Cardiac fibroblast (primary cell): ENCODE measurements around the gene DDX18.
"Not testable (repeated sequence)": the region's sequence is repeated elsewhere in the genome, so short reads cannot be mapped to it uniquely, and the experiment has no call there.

ENCODE experiments used
- DNase-seq, 2 donors: peaks; one replicate each; pipeline versions ENCODE4 v3.0.0 to v3.0.0-alpha.2; 2010; ENCODE audit warnings: low read depth in 2 of 2
- H3K4me3 ChIP-seq, 2 donors: replicated peaks in 1 of 2; 1 replicate in 1 of 2; 2 replicates in 1 of 2; pipeline ENCODE4 v1.5.1; 2011; ENCODE audit warnings: low read depth in 2 of 2, low read length in 2 of 2, mild to moderate bottlenecking in 2 of 2, moderate library complexity in 1 of 2
- TF ChIP-seq, protein P1 (sequence below): IDR thresholded peaks from one replicate; pipeline ENCODE4 v1.5.1; 2011; ENCODE audit warnings: low read depth, mild to moderate bottlenecking, low read length, inconsistent platforms

DDX18 gene

DNA sequence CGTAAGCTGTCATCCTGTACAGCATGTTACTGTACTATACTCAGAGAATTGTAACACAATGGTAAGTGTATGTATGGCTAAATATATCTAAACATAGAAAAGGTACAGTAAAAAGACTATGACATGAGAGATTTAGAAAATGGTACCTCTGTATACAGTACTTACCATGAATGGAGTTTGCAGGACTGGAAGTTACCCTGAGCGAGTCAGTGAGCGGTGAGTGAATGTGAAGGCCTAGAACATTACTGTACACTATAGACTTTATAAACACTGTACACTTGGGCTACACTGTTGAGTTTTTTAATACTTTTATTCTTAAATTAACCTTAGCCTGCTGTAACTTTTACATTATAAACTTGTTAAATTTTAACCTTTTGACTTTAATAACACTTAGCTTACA is 1.5 kb downstream of the DDX18 start:
- H3K4me3 ChIP-seq: peak overlapping the region in 1 of 2 donors; percentile 92
- peak; percentile 4 to 24 for DNase-seq
- TF ChIP-seq, protein P1, sequence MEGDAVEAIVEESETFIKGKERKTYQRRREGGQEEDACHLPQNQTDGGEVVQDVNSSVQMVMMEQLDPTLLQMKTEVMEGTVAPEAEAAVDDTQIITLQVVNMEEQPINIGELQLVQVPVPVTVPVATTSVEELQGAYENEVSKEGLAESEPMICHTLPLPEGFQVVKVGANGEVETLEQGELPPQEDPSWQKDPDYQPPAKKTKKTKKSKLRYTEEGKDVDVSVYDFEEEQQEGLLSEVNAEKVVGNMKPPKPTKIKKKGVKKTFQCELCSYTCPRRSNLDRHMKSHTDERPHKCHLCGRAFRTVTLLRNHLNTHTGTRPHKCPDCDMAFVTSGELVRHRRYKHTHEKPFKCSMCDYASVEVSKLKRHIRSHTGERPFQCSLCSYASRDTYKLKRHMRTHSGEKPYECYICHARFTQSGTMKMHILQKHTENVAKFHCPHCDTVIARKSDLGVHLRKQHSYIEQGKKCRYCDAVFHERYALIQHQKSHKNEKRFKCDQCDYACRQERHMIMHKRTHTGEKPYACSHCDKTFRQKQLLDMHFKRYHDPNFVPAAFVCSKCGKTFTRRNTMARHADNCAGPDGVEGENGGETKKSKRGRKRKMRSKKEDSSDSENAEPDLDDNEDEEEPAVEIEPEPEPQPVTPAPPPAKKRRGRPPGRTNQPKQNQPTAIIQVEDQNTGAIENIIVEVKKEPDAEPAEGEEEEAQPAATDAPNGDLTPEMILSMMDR: no peak

DNA sequence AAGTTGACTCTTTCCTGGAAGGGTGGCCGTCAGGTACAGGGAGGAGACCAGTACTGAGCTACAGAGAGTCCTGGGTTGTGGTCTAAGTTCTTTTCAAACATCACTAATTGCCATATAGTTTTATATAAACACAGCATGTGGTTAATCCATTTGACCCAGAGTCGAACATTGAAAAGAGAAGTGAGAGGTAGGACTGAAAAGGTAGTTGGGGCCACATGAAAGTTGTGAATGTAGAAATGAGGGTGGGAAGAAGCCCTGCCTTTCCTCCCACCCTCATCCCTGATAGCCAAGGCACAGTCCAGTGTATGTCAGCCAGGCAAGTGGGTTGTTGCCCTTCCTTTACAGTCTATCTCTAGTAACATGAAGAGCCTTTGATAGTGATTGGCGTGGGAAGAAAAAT is 4.4 kb downstream of the DDX18 start:
- no peak overlapping the region for H3K4me3 ChIP-seq
- DNase-seq: no peak
- TF ChIP-seq, protein P1: no peak

DNA sequence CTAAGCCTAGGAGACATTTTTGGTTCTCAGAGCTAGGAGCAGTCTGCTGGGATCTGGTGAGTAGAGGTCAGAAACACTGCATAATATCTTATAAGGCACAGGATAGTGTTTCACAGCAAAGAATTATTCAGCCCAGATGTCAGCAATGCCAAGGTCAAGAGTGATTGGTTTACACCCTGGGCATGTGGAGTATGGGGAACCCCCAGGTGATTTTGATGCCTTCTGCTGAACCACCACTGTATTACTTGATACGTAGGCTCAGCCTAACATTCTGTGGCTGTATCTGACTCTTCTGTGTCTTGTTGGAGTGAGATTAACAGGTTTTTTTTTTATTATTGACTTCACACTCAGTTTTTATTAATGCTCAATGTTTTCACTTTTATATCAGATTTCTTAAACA is 6.0 kb downstream of the DDX18 start:
- no peak overlapping the region for H3K4me3 ChIP-seq
- no peak for DNase-seq
- TF ChIP-seq, protein P1: no peak

DNA sequence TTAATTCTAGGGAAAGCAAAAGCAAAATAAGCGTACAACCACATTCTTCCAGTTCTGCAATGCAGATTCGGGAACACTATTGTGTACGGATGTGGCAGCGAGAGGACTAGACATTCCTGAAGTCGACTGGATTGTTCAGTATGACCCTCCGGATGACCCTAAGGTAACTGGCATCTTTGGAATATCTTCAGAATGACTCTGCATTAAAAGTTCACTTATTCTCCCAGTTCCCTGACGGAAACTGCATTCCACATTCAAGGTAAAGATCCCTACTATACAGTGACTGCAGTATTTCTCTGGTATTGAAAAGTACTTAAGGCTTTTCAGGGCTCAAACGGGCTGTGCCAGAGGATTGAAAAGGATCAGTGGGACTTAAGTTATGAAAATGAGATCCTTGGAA is 10.9 kb downstream of the DDX18 start:
- TF ChIP-seq, protein P1: no peak
- no peak overlapping the region for H3K4me3 ChIP-seq
- DNase-seq: no peak

DNA sequence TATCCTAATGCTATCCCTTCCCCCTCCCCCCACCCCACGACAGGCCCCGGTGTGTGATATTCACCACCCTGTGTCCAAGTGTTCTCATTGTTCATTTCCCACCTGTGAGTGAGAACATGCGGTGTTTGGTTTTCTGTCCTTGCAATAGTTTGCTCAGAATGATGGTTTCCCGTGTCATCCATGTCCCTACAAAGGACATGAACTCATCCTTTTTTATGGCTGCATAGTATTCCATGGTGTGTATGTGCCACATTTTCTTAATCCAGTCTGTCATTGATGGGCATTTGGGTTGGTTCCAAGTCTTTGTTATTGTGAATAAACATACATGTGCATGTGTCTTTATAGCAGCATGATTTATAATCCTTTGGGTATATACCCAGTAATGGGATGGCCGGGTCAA is 13.0 kb downstream of the DDX18 start:
- not testable (repeated sequence) for DNase-seq

DNA sequence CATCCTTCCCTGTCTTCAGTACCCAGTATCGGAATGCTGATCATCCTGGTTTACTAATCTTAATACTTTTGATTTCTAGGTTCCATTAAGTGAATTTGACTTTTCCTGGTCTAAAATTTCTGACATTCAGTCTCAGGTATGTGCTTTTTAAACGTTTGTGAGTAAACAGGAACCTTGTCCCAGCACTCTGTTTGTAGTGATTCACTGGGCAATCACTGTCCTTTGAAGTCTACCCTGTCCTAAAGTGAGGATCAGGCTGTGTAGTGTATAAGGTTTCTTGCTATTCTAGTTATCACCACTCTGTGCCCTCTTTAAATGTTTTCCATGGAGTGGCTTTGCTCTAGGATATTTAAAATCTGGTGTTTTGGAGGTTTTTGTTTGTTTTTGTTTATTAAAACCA is 14.4 kb downstream of the DDX18 start:
- DNase-seq: no peak
- no peak overlapping the region for H3K4me3 ChIP-seq
- TF ChIP-seq, protein P1: no peak

More for the DNA sequence above, 13.0 kb downstream of the DDX18 start:
- H3K4me3 ChIP-seq: not testable (repeated sequence)

DNA sequence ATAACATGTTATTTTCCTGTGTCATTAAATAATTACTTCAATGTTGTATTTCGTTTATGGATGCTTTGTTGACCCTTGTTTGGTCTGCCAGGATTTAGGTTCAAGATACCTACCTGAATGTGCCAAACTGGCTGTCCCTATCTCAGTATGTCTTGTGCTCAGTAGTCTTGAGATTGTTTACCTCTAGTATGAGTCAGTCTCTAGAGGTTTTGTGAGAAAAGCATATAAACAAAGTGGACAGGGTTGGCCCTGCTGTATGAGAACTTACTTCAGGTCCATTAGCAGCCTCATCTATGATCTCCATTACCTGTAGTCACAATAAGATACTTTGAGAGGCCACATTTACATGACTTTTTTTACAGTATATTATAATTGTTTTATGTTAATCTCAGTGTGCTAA is 17.8 kb downstream of the DDX18 start:
- TF ChIP-seq, protein P1: no peak
- no peak overlapping the region for H3K4me3 ChIP-seq

More for the DNA sequence above, 17.8 kb downstream of the DDX18 start:
- DNase-seq: peak in 1 of 2 donors; percentile 18
